SK-N-SH (cell line): Measurements from ENCODE around the gene ARID5A. TPM values are rescaled to one million over a fixed set of nuclear protein-coding genes. Genes with fewer than 3 reads are reported as not detected.

Experiments
- CTCF ChIA-PET: fragments of 300-600, 350-600 bp; formaldehyde crosslinking; extraction: SDS; loops from one replicate; lab custom pipeline; 2021; lab: Yijun Ruan, JAX
- POLR2A ChIA-PET: fragments of 350-600 bp; sonication (Branson Sonifier 250); formaldehyde crosslinking; extraction: SDS; loops from one replicate; lab custom pipeline; 2020; ENCODE audit warnings: antibody characterized with exemption, inconsistent platforms; lab: Yijun Ruan, JAX
- DNase-seq: peaks from one replicate; pipeline ENCODE4 v3.0.0; 2012
- H2AFZ ChIP-seq: fragments of 200-600 bp; sonication (generic); 2 replicates; pipeline ENCODE4 v1.8.1; 2016; ENCODE audit warnings: antibody characterized with exemption, mild to moderate bottlenecking, low read depth
- H3F3A ChIP-seq: fragments of 200-600 bp; sonication (generic); replicated peaks from 2 replicates; pipeline ENCODE3; 2016; ENCODE audit warnings: antibody characterized with exemption, mild to moderate bottlenecking; ENCODE audit not compliant: insufficient read depth
- H3K27ac ChIP-seq, 2 experiments: fragments of 200-500 bp in 1 of 2; fragments of 200-600 bp in 1 of 2; sonication (Bioruptor generic) in 1 of 2; sonication (generic), shearing (Covaris generic) in 1 of 2; 2 replicates each; pipeline versions ENCODE4 v1.5.1 to v1.6.1; 2014 to 2016; ENCODE audit warnings: low read depth in 2 of 2, inconsistent platforms in 1 of 2, low read length in 1 of 2, mild to moderate bottlenecking in 1 of 2, mixed read lengths in 1 of 2
- H3K27me3 ChIP-seq: fragments of 200-600 bp; sonication (generic), shearing (Covaris generic); 2 replicates; pipeline ENCODE4 v1.6.1; 2016; ENCODE audit warnings: mixed run types; ENCODE audit not compliant: insufficient read depth
- H3K36me3 ChIP-seq, 2 experiments: fragments of 200-500 bp in 1 of 2; fragments of 200-600 bp in 1 of 2; sonication (Bioruptor generic) in 1 of 2; sonication (generic) in 1 of 2; replicated peaks in 1 of 2; 2 replicates each; pipeline versions ENCODE3 to v1.5.1; 2014 to 2016; ENCODE audit warnings: low read length in 1 of 2, mild to moderate bottlenecking in 1 of 2; ENCODE audit not compliant: insufficient read depth in 2 of 2, control insufficient read depth in 1 of 2
- H3K4me1 ChIP-seq, 2 experiments: fragments of 200-500 bp in 1 of 2; fragments of 200-600 bp in 1 of 2; sonication (Bioruptor generic) in 1 of 2; sonication (generic), shearing (Covaris generic) in 1 of 2; 2 replicates each; pipeline versions ENCODE4 v1.5.1 to v1.6.1; 2014 to 2016; ENCODE audit warnings: low read depth in 1 of 2, low read length in 1 of 2, mixed run types in 1 of 2; ENCODE audit not compliant: insufficient read depth in 2 of 2, control insufficient read depth in 1 of 2
- H3K4me2 ChIP-seq: fragments of 200-600 bp; sonication (generic), shearing (Covaris generic); 2 replicates; pipeline ENCODE4 v1.6.1; 2017; ENCODE audit warnings: mixed run types
- H3K4me3 ChIP-seq, 2 experiments: fragments of 200-500 bp in 1 of 2; fragments of 200-600 bp in 1 of 2; sonication (Bioruptor generic) in 1 of 2; sonication (generic), shearing (Covaris generic) in 1 of 2; 2 replicates each; pipeline versions ENCODE4 v1.5.1 to v1.8.1; 2014 to 2016; ENCODE audit warnings: low read depth in 2 of 2, inconsistent platforms in 1 of 2, low read length in 1 of 2, mild to moderate bottlenecking in 1 of 2, mixed read lengths in 1 of 2, moderate library complexity in 1 of 2
- H3K79me2 ChIP-seq: fragments of 200-600 bp; sonication (generic); 2 replicates; pipeline ENCODE4 v1.8.1; 2017; ENCODE audit warnings: mild to moderate bottlenecking; ENCODE audit not compliant: insufficient read depth
- H3K9ac ChIP-seq: fragments of 200-600 bp; sonication (generic); 2 replicates; pipeline ENCODE4 v1.6.1; 2017; ENCODE audit warnings: mixed run types
- H3K9me2 ChIP-seq: fragments of 200-600 bp; sonication (generic); 2 replicates; pipeline ENCODE4 v1.6.1; 2017; ENCODE audit warnings: mixed run types
- H3K9me3 ChIP-seq: fragments of 200-600 bp; sonication (generic); 2 replicates; pipeline ENCODE4 v1.6.1; 2017; ENCODE audit warnings: mixed run types, mild to moderate bottlenecking, moderate library complexity
- H4K20me1 ChIP-seq: fragments of 200-600 bp; sonication (generic); 2 replicates; pipeline ENCODE4 v1.6.1; 2017; ENCODE audit warnings: mild to moderate bottlenecking, mixed run types; ENCODE audit not compliant: insufficient read depth
- EP300 ChIP-seq, 2 experiments: IDR thresholded peaks; 2 replicates each; pipeline versions ENCODE4 v1.4.0 to v1.6.1; 2012; ENCODE audit warnings: borderline replicate concordance in 1 of 2, low read depth in 1 of 2, low read length in 1 of 2
- FOXM1 ChIP-seq: IDR thresholded peaks from 2 replicates; pipeline ENCODE4 v1.4.0; 2012; ENCODE audit warnings: low read depth, mild to moderate bottlenecking
- JUND ChIP-seq: IDR thresholded peaks from 2 replicates; pipeline ENCODE4 v1.4.0; 2012
- MEF2A ChIP-seq: IDR thresholded peaks from 2 replicates; pipeline ENCODE4 v1.4.0; 2012; ENCODE audit warnings: low read depth, borderline replicate concordance
- NRF1 ChIP-seq: IDR thresholded peaks from 2 replicates; pipeline ENCODE4 v1.6.1; 2012; ENCODE audit warnings: low read depth, mild to moderate bottlenecking, low read length
- RCOR1 ChIP-seq: fragments of 150-350 bp; IDR thresholded peaks from 2 replicates; pipeline ENCODE4 v1.6.1; 2017; ENCODE audit warnings: antibody characterized with exemption, low read length
- RFX5 ChIP-seq: IDR thresholded peaks from 2 replicates; pipeline ENCODE4 v1.6.1; 2012; ENCODE audit warnings: mild to moderate bottlenecking, improper control_type of control experiment, low read length
- RXRA ChIP-seq: IDR thresholded peaks from 2 replicates; pipeline ENCODE4 v1.4.0; 2012; ENCODE audit warnings: low read depth, mild to moderate bottlenecking, borderline replicate concordance
- SMC3 ChIP-seq: IDR thresholded peaks from 2 replicates; pipeline ENCODE4 v1.6.1; 2012; ENCODE audit warnings: low read depth, low read length, improper control_type of control experiment
- TAF1 ChIP-seq: IDR thresholded peaks from 2 replicates; pipeline ENCODE4 v1.6.1; 2012; ENCODE audit warnings: low read depth, mild to moderate bottlenecking, low read length, moderate library complexity, borderline replicate concordance
- TEAD4 ChIP-seq: IDR thresholded peaks from 2 replicates; pipeline ENCODE4 v1.4.0; 2012; ENCODE audit warnings: mild to moderate bottlenecking, borderline replicate concordance; ENCODE audit not compliant: insufficient read depth
- YY1 ChIP-seq: IDR thresholded peaks from 2 replicates; pipeline ENCODE4 v1.4.0; 2012; ENCODE audit warnings: low read depth, mild to moderate bottlenecking
- WGBS: methylation state at CpG from one replicate; pipeline ENCODE4 v1.1.6; 2017; ENCODE audit warnings: low lambda C conversion rate; 5-methylcytosine and 5-hydroxymethylcytosine counted together
- polyA plus RNA-seq, 3 experiments: library from polyadenylated mRNA; depleted of rRNA; stranded (reverse); fragments of >200 nt; gene quantifications; 2 replicates each; pipeline ENCODE4 v1.2.3, GENCODE V29; 2012
- TF ChIP-seq, protein P1 (sequence below): IDR thresholded peaks from 2 replicates; pipeline ENCODE4 v1.4.0; 2012; ENCODE audit warnings: low read depth
- TF ChIP-seq, protein P2 (sequence below): fragments of 150-350 bp; IDR thresholded peaks from 2 replicates; pipeline ENCODE4 v1.6.1; 2017; ENCODE audit warnings: antibody characterized with exemption, low read length, low read depth, borderline replicate concordance
- TF ChIP-seq, protein P3 (sequence below): fragments of 200-600 bp; sonication (generic); IDR thresholded peaks from 2 replicates; pipeline ENCODE4 v1.6.1; 2017; ENCODE audit warnings: antibody characterized with exemption, mild to moderate bottlenecking, moderate library complexity
- TF ChIP-seq, protein P4 (sequence below): IDR thresholded peaks from 2 replicates; pipeline ENCODE4 v1.4.0; 2012; ENCODE audit warnings: low read depth, borderline replicate concordance
- TF ChIP-seq, protein P5 (sequence below): fragments of 150-350 bp; IDR thresholded peaks from 2 replicates; pipeline ENCODE4 v1.6.1; 2016; ENCODE audit warnings: mild to moderate bottlenecking, low read depth, low read length
- TF ChIP-seq, protein P6 (sequence below): IDR thresholded peaks from 2 replicates; pipeline ENCODE4 v1.4.0; 2012; ENCODE audit warnings: low read depth, borderline replicate concordance

Gene ARID5A
- polyA plus RNA-seq, 1 of the 3 experiments (the other 2 are of a cell fraction), result 3.3 TPM

DNA sequence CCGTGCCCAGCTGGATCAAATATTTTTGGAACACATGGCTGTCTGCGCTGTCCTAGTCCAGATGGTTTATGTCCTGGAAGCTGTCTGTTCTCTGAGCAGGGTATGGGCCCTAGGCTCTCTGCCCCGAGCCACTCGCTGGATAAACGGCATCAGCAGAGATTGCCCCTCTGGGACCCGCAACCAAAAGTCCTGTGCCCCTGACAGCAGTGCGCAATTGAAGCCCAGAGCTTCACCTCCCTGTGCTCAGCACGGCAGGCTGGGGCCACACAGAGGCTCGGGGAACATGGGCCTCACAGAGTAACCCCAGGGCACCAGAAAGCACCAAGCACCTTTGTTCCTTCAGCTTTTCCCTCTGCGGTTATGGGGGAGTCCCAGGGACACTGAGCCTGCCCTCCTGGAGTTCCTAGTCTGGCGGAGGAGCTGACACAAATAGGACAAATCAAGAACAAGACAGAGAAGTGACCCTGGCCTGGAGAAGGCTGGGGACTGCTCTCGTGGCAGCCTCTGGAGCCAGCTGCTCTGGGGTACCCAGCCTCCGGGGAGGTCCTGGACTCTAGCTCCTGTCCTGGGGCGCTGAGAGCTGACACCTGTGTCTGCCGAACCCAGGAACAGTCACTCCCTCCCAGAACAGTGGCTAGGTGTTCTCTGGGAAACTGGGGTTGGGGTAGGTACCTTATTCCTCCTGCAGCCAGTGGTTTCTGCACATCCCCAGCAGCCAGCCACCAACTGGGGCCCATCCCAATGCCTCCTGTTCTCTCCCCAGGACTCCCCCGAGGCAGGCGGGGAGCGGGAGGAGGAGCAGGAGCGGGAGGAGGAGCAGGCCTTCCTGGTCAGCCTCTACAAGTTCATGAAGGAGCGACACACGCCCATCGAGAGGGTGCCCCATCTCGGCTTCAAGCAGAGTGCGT, 12.3 kb downstream of the ARID5A start:
- ChIA-PET POLR2A (interaction anchor here (1.4 kb wide), 1 partner anchor 11 kb away, joined by 3 read pairs; no protein-coding TSS in a partner anchor), CTCF (interaction anchor here (1.2 to 1.7 kb wide), 5 partner anchors 10 to 142 kb away, joined by 3 to 8 read pairs (median 4); no protein-coding TSS in a partner anchor)
- Histone ChIP-seq H3K4me3 (no peak overlapping the region), H3K9ac (no peak overlapping the region), H4K20me1 (no peaks in the 10 kb centered on the region), H3K27me3 (no peaks in the 10 kb centered on the region), H3K79me2 (peaks cover 2% of the 10 kb centered on the region; the same call in 1 of the 2 replicates), H3K4me2 (no peak overlapping the region), H3K9me2 (no peaks in the 10 kb centered on the region), H3F3A (peaks cover 6% of the 10 kb centered on the region), H2AFZ (no peak overlapping the region), H3K4me1 (no peaks in the 10 kb centered on the region; a peak in 1 of 4 replicates), H3K36me3 (peaks cover 0 to 6% of the 10 kb centered on the region in 2 experiments), H3K27ac (no peak overlapping the region), H3K9me3 (no peaks in the 10 kb centered on the region)
- DNase-seq, result peak; percentile 30
- TF ChIP-seq TEAD4 (no peak), MEF2A (no peak), NRF1 (no peak), SMC3 (no peak)
- WGBS, result 86% methylated on average over 17 of the region's 24 CpGs

DNA sequence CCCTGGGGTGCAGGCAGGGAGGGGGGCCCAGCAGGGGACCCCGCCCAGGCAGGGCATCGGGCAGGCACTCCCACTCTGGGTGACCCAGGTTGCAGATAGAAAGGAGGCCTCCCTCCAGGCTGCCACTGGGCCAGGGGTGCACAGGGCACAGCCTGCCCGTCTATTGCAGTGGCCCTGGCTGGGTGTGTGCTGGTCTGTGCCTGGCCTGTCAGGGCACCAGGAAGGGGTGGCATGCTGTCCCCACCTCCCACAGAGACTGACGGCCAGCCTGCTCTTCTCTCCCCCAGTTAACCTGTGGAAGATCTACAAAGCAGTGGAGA, 12.9 kb downstream of the ARID5A start:
- Histone ChIP-seq H3K4me1 (peaks cover 0 to under 1% of the 10 kb centered on the region in 2 experiments; a peak in 1 of 4 replicates), H3K9ac (no peak overlapping the region), H4K20me1 (no peaks in the 10 kb centered on the region), H3K4me3 (no peak overlapping the region), H3K79me2 (peaks cover 2% of the 10 kb centered on the region; the same call in 1 of the 2 replicates), H3F3A (peaks cover 6% of the 10 kb centered on the region), H3K27me3 (no peaks in the 10 kb centered on the region), H3K9me3 (no peaks in the 10 kb centered on the region), H3K36me3 (peaks cover 0 to 6% of the 10 kb centered on the region in 2 experiments), H2AFZ (no peak overlapping the region), H3K4me2 (no peak overlapping the region), H3K9me2 (no peaks in the 10 kb centered on the region), H3K27ac (no peak overlapping the region)
- ChIA-PET CTCF (interaction anchor here (1.0 to 1.7 kb wide), 4 partner anchors 22 to 257 kb away, joined by 3 to 8 read pairs (median 3); no protein-coding TSS in a partner anchor), POLR2A (no interaction called here)
- DNase-seq, result no peak
- 95% methylated on average over 3 of the region's 4 CpGs for WGBS
- TF ChIP-seq MEF2A, result no peak
- no peak for TF ChIP-seq NRF1
- TF ChIP-seq, protein P1, sequence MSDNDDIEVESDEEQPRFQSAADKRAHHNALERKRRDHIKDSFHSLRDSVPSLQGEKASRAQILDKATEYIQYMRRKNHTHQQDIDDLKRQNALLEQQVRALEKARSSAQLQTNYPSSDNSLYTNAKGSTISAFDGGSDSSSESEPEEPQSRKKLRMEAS, result no peak
- TF ChIP-seq FOXM1, result no peak
- no peak for TF ChIP-seq JUND
- TF ChIP-seq, protein P2, sequence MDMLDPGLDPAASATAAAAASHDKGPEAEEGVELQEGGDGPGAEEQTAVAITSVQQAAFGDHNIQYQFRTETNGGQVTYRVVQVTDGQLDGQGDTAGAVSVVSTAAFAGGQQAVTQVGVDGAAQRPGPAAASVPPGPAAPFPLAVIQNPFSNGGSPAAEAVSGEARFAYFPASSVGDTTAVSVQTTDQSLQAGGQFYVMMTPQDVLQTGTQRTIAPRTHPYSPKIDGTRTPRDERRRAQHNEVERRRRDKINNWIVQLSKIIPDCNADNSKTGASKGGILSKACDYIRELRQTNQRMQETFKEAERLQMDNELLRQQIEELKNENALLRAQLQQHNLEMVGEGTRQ, result no peak
- no peak for TF ChIP-seq RXRA
- TF ChIP-seq EP300 (IDR thresholded peaks at IDR 0.05; ENCODE audit: borderline replicate concordance in 1 of 2, low read depth in 1 of 2, low read length in 1 of 2), result no peak
- TF ChIP-seq, protein P3, sequence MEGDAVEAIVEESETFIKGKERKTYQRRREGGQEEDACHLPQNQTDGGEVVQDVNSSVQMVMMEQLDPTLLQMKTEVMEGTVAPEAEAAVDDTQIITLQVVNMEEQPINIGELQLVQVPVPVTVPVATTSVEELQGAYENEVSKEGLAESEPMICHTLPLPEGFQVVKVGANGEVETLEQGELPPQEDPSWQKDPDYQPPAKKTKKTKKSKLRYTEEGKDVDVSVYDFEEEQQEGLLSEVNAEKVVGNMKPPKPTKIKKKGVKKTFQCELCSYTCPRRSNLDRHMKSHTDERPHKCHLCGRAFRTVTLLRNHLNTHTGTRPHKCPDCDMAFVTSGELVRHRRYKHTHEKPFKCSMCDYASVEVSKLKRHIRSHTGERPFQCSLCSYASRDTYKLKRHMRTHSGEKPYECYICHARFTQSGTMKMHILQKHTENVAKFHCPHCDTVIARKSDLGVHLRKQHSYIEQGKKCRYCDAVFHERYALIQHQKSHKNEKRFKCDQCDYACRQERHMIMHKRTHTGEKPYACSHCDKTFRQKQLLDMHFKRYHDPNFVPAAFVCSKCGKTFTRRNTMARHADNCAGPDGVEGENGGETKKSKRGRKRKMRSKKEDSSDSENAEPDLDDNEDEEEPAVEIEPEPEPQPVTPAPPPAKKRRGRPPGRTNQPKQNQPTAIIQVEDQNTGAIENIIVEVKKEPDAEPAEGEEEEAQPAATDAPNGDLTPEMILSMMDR, result no peak
- TF ChIP-seq, protein P4, sequence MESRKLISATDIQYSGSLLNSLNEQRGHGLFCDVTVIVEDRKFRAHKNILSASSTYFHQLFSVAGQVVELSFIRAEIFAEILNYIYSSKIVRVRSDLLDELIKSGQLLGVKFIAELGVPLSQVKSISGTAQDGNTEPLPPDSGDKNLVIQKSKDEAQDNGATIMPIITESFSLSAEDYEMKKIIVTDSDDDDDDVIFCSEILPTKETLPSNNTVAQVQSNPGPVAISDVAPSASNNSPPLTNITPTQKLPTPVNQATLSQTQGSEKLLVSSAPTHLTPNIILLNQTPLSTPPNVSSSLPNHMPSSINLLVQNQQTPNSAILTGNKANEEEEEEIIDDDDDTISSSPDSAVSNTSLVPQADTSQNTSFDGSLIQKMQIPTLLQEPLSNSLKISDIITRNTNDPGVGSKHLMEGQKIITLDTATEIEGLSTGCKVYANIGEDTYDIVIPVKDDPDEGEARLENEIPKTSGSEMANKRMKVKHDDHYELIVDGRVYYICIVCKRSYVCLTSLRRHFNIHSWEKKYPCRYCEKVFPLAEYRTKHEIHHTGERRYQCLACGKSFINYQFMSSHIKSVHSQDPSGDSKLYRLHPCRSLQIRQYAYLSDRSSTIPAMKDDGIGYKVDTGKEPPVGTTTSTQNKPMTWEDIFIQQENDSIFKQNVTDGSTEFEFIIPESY, result no peak
- TF ChIP-seq TAF1, result no peak
- no peak for TF ChIP-seq RCOR1
- TF ChIP-seq, protein P5, sequence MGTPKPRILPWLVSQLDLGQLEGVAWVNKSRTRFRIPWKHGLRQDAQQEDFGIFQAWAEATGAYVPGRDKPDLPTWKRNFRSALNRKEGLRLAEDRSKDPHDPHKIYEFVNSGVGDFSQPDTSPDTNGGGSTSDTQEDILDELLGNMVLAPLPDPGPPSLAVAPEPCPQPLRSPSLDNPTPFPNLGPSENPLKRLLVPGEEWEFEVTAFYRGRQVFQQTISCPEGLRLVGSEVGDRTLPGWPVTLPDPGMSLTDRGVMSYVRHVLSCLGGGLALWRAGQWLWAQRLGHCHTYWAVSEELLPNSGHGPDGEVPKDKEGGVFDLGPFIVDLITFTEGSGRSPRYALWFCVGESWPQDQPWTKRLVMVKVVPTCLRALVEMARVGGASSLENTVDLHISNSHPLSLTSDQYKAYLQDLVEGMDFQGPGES, result no peak
- TF ChIP-seq YY1, result no peak
- TF ChIP-seq, protein P6, sequence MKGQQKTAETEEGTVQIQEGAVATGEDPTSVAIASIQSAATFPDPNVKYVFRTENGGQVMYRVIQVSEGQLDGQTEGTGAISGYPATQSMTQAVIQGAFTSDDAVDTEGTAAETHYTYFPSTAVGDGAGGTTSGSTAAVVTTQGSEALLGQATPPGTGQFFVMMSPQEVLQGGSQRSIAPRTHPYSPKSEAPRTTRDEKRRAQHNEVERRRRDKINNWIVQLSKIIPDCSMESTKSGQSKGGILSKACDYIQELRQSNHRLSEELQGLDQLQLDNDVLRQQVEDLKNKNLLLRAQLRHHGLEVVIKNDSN, result no peak
- TF ChIP-seq RFX5, result no peak
